H1 (cell line): Measurements from ENCODE around the gene AIM2. TPM values are rescaled to one million over a fixed set of nuclear protein-coding genes. Genes with fewer than 3 reads are reported as not detected.

Experiments used
- KDM4A ChIP-seq: IDR thresholded peaks from one replicate; pipeline ENCODE4 v1.7.1; 2012; ENCODE audit warnings: low read depth, mild to moderate bottlenecking, moderate library complexity, low read length, inconsistent platforms; ENCODE audit not compliant: severe bottlenecking
- RNF2 ChIP-seq: fragments of 200-900, 300-1000 bp; sonication (generic); IDR thresholded peaks from 2 replicates; pipeline ENCODE4 v1.7.1; 2016; ENCODE audit warnings: borderline replicate concordance, low read depth, mild to moderate bottlenecking, antibody characterized with exemption, low read length; ENCODE audit not compliant: poor library complexity, severe bottlenecking; ENCODE audit errors: missing control alignments
- TAF7 ChIP-seq: optimal IDR thresholded peaks from 2 replicates; pipeline ENCODE3; 2011; ENCODE audit warnings: low read depth, mild to moderate bottlenecking, inconsistent platforms, low read length, moderate library complexity, borderline replicate concordance
- polyA plus RNA-seq, 7 experiments: library from polyadenylated mRNA; depleted of rRNA in 3 of 7; stranded (reverse) in 5 of 7; unstranded in 2 of 7; fragments of >200 nt in 5 of 7; fragments of 200-250 nt in 2 of 7; gene quantifications; 1 replicate in 5 of 7; 2 replicates in 1 of 7; 4 replicates in 1 of 7; pipeline versions ENCODE4 v1.2.1 to v1.2.3, GENCODE V29; 2011 to 2013; ENCODE audit warnings: missing spikeins in 2 of 7, mixed read lengths in 2 of 7
- total RNA-seq: library from RNA; stranded (reverse); fragmentation: NEBNext Ultra II Directional; extraction: Animal tissue kit (Norgen Biotek cat#: 25700); gene quantifications from 2 replicates; pipeline ENCODE4 v1.2.1, GENCODE V29; 2021

Gene AIM2
- total and polyA plus RNA-seq, 2 of the 8 experiments (the other 6 are each of a cell fraction or from before 2014, with no cell fraction given), result 0.21 to 2.1 TPM

GRCh38 chr1:159090286-159091179, 14.0 kb upstream of the AIM2 start (continued):
- TF ChIP-seq RNF2 (no peak), TAF7 (no peak), KDM4A (no peak)
